NOMO-1 (cell line): ENCODE data around the gene TSSK2.

Experiments used
- DNase-seq, 2 experiments: peaks; one replicate each; lab custom pipeline; 2025; ENCODE audit not compliant: unreplicated experiment in 2 of 2; lab: John Stamatoyannopoulos, UW

The TSSK2 gene

DNA sequence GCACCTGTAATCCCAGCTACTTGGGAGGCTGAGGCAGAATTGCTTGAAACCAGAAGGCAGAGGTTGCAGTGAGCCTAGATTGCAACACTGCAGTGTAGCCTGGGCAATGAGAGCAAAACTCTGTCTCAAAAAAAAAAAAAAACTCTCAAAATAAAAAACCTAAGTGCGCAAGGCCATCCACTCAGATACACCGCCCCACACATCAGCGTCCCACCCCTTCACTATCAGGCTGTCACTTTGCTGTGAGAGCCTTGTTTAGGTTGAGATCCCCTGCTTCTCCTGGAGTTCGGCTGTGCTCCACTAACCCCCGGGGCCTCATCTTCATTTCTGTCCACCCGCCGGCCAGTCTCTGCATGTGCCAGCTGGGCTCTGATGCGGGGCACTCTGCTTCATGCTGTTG is 35.3 kb downstream of the TSSK2 start:
- DNase-seq, result no peak

DNA sequence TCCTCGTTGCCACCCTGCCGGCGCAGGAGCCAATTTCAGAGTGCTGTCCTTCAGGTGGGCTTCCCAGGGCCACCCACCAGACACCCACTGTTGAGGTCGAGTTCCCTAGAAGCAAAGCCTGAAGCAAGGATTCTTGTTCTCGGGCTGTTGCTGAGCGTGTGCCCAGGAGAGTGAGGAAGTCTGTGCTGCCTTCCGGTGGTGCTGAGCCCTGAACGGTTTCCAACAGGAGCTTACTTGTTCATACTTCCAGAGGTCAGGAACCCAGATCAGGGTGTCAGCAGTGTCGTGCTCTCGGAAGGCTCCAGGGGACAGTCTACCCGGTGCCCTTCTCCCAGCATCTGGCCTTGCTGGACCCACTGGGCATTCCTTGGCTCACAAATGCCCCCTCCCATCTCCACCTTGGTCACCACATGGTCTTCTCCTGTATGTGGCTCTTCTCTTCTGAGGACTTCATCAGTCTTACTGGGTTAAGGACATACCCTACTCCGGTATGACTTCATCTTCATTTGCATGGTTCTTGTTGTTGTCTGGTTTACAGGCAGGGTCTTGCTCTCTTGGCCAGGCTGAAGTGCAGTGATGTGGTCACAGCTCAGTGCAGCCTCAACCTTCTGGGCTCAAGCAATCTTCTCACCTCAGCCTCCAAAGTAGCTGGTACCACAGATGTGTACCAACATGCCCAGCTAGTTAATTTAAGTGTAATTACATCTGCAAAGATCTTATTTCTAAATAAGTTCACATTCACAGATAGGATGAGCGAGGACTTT is 36.2 kb downstream of the TSSK2 start:
- DNase-seq, result no peak

DNA sequence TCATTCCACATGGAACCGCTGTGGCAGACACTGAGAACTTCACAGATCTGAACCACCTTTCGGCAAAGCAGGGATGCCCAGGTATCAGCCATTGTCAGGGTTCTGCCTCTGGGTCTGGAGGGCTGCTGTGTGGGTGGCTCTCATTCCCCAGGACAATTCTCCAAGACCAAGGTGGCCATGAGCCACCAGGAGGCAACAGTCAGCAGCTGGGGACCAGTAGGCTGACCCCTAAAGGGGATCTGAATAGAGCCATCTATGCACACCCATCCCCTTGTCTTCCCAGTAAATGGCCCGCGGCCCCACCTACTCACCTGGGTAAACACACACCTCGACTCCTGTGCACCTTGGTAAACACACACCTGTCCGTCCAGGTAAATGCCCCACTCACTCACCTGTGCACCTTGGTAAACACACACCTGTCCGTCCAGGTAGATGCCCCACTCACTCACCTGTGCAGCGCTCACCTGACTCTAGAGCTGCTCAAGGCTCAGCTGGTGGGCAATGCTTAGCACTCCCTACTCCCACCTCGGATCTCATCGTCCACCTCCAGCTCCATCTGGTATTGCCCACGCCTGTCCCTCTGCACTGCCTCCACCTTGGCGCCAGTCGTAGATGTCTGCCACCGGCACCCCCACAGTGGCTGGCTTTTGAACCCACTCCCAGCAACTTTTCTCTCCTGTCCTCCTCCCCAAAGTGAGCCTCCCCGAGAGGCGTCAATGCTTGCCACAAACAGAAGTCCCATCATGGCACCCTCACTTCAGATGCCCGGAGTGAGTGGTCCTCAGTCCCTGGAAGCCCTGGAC is 37.2 kb downstream of the TSSK2 start:
- DNase-seq, result no peak

DNA sequence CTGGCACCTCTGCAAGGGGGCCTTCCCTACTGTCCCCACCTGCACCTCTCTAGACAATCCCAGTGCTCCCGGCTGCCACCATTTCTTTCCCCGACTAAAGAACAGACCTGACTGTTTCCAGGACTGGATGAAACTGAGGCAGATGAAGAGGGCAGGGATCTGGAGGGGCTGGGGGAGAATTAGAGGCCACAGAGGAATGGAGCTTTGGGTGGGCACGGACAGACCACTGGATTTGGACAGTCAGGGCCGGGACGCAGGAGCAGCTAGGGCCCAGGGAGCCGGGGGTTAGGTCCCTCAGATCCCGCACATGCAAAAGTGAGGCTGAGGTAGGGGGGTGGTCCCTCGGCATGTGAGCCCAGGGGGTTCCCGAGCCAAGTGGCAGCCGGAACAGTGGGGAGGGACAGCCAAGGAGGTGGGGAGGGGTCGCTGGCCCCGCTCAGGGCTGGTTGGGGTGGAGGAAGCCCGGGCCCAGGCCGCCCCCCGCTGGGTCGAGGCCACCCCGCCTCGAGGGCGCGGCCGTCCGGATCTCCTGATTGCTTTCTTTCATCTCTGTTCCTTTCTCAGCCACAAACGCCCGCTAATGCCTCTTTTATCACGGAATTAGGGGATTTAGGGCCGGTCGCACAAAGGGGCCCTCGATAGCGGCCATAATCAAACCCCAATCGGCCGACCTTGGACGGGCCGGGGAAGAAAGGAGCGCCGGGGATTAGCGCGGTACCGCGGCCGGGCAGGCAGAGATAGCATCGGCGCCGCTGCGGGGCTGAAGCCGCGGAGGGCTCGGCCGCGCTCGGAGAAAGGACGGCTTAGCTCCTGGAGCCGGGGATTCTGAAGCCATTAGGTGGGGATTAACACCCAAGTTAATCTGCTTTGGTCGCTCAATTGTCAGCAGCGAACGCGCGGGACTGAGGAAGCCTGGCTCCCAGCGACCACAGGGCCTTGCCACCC is 38.2 kb downstream of the TSSK2 start:
- DNase-seq, result no peak

DNA sequence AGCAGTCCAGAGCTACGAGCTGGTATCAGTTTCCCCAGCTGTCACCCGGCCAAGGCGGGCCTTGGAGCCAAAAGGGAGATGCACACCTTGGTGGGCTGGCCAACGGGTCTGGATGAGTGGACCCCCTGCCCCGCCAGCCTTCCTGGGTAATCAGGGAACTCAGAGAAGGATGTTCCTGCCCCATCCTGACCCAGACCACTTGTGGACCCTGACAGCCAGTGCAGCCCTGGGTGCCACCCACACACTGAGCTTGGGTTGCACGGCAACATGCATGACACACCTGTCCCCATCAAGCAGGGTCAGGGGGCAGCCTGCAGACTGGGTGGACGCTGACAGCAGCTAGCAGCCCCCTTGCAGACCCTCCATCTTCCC is 38.8 kb downstream of the TSSK2 start:
- DNase-seq, result no peak

DNA sequence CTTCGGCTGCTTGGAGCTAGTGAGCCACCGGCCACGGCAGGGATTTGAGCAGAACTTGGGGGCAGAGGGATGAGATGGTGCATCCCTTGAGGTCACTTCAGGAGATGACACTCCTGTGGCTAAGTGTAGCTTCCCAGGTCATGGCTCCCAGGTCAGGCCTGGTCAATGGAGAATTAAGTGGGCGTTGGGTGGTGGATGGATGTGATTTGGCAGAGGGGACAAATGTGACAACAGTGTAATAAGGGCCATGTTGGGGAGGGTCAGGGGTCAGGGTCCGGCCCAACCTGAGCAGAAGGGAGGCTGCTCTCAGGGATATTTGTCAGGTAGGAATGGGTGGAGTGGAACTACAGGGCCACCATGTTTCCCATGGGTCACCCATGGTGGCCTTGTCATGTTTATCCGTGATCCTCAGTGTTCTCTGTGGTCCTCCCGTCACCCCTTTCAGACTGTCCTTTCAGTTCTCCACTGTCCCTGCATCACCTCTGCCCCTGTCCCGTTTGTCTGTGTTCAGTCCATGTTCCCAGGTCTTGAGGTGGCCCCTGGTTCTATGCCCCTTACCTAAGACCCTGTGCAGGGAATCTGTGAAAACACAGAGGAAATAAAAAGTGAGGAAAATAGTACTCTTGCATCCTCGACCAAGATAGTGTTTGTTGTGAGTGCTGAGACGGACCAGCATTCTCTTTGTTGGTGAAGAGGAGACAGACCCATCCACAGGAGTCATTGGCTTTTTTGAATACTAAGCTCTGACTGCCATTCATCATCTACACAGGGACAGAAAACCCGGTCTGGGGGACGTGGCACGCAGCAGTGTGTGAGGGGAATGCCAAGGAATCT is 41.3 kb downstream of the TSSK2 start:
- DNase-seq, result no peak

DNA sequence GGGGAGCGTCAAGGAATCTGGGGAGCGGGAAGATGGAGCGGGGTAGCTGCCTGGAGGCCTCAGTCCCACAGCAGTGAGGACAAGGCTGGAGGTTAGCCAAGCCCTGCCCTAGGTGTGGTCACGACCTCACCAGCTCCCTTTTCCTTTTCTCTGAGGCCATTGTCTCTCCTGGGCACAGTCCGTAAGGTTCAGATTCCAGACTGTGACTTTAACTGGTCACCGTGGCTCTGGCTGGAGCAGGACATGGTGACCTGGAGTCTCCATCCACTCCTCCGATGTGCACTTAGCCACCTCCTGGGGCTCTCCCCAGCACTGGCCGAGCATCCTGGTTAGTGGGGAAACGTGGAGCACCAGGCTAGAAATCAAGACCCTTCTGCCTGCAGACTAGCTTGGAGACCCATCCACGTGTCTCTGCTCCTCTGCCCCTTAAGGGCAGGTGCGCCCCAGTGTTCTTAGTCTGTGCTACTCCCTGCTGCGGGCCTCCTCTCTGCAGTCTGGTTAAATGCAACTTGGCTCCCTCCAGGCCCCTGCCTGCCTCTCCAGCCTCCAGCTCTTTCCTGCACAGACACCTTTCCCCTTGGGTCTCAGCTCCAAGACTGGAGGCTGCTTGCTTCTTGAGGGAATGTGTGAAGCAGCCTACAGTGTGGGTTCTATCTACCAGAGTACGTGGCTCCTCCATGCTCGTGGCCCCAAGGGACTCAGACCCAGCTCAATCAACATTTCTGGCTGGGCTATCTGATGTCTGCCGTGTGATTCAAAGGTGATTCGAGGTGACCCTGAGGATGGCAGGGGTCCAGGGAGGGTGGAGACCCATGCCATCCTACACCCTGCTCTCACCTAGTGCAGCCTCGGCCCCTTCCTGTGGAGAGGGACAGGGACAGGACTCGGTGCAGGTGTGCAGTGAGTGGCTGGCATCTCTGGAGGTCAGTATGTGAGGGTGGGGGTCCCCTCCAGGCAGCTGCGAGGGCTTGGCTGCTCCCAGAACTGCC is 42.2 kb downstream of the TSSK2 start:
- no peak for DNase-seq

DNA sequence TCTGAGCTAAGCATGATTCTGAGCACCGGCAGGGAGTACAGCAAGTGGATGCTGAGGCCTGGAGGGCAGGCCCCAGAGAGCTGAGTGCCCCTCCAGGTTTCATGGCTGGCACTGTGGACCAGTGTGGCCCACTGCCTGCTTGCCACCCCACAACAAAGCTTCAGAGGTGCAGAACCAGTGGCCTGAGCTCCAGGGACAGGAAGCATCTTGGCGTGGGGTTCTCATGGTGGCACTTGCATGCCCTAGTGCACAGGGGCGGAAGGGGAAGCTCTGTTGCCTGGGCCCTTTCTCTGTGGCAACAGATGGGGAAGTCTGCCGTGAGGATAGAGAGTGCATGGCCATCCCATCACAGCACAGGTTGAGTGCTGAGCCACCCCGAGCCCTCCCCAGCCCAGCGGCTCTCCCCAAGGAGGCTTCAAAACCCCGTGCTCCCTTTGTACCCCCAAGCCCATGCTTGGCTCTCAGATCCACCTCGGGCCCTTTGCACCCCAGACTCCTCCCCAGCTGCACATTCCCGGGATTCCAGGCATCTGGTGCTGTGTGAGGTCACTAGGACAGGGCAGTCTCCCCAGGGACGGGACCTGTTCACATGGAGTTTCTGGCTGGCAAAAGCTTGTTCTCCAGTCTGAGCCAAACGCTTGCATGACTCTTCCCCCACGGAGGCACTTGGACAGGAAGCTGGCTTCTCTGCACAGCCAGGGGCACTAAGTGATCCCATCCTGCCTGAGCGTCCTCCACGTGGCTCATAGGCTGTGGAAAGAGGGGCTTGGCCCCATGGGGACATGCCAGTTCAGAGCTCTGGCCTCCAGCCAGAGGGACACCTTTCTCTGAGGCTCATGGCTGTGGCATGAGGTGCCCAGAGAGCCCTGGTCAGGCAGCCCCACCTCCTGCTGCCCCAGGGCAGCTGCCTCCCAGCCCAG is 43.3 kb downstream of the TSSK2 start:
- DNase-seq, result peak; percentile 43 to 68

DNA sequence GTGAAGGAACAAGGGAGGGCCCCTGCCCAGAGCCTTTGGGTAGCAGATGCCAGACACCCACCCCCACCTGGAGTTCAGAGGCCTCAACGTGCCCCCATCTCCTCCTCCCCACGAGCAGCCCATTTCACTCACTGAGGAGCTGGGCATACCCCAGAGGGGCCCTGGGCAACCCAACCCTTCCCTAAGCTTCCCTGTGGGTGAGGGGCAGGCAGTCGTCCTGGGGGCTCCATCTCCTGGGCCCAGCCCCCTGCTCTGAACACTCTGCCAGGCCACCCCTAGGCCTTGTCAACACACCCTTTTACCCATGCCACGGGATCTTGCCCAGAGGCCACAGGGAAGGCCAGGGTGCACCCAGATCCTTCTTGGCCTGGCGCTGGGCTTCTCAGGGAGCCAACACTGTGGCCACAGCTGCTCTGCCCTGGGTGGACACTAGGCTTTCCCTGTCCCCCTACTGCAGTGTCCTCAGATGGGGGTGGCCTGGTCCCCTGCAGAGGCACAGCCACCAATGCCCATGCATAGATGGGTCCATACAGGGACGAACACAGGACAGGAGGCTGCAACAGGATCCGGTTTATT is 44.0 kb downstream of the TSSK2 start:
- no peak for DNase-seq

DNA sequence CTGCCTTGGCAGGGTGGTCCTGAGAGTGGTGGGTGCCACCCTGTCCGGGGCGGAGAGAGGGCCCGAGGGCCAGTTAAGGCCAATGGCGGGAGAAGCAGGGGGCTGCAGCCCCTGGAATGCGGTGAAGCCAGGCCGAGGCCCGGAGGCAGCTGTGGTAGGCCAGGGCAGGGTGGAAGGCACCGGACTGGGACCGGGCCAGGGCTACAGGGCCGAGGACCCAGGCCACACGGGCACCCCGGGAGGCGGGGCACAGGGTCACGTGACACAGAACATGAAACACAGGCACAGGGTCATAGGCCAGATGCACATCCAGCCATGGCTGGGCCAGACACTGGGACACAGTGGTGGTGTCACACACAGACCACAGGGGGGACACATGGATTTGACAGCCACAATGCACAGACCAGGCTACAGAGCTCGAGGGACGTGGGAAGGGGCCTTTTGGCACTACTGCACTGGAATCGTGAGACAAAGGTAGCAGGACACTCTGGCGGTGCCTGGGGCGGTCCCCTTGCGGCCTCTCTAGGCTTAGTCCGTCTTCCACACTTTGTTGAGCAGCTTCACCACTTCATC is 44.6 kb downstream of the TSSK2 start:
- DNase-seq, result no peak

DNA sequence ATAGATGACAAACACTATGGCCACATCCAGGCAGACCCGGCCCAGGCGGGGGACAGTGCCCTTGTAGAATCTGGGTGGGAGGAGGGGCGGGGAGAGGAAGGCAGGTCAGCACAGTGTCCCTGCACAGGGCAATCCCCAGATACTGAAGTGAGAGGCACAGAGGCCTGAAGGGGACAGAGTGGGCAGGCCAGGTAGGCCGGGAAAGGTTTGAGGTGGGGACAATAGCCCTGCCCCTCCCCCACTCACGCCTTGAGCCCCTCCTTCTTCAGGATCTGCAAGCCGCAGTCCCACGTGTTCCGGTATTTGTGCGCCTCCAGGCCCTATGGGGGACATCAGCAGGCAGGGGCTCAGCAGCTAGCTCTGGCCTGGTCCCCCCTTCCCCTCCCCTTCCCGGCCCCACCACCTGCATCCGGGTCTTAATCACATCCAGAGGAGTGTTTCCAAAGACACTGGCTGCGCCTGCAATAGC is 45.1 kb downstream of the TSSK2 start:
- DNase-seq, result no peak

DNA sequence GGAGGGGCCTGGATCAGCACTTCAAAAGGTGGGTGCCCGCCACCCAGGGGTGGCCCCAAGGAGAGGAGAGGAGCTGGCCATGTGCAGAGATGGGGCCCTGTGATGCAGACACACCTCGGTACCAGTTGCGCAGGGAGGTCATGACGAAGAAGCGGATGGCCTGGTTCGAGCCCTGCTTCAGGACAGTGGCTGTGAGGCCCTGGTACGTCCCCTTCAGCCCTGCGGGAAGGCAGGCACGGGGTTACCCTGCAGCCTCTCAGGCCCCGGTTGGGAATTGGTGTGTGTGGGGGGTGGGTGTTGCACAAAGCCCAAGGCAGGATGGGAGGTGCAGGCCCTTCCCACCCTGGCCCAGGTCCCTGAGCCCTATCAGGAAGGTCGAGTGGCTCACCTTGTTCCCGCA is 45.6 kb downstream of the TSSK2 start:
- DNase-seq, result no peak

DNA sequence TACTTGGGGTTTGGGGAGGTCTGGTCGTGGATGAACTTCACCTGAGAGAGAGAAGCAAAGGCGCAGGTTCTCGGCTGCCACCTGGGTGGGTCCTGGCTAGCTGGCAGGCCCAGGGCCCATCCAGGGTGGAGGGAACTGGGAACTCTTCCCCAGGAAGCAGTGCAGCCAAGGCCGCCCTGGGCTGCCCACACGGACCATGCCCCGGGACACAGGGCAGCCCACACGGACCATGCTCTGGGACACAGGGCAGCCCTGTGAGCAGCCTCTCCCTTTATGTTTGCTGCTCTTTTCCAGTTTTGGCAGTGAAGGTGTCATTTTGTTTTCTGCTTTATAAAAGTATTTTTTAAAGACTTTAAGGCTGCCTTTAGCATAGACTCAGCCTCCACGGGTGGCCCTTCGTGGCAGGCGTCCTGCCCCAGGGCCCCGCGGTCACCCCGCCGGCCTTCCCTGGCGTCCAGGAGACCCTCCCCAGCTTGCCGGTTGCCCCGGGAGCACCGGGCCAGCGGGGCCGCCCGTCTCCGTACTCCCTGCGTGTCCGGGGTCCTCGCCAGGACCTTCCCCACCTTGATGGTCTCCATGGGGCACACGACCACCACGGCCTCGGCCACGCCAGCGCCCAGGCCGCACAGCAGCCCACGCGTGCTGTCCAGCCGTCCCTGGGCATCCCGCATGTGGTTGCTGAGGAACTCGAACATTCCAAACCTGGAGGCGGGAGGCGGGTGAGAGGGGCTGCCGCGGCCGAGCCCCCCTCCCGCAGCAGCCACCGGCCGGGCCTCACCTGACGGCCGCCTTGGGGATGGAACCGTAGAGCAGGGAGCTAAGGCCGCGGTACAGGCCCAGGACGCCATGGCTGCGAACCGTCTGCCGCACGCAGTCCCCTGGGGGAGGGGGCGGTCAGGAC is 46.3 kb downstream of the TSSK2 start:
- DNase-seq, result no peak

DNA sequence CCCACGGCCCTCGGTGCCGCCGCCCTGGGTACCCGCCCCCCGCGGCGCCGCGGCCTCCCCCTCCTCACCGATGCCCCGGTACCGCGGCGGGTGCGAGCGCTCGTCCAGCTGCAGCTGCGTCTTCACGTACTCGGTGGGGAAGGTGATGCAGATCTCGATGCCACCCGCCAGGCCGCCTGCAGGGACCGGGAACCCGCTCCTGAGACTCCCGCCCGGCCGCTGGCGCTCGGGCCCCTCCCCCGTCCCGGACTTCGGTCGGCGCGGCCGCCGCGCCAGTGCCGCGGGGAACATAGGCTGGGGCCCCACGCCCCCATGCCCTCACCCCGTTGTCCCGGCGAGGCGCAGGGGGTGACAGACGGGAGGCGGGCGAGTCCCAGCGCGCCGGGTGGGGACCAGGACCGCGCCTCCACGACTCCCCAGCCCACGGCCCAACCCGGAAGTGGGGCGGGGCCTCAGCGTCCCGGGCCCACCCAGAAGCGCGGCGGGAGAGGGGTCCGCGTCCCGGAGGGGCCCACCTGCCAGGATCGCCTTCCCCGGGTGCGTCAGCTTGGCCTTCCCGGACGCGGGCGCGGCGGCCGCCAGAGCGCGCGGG is 47.1 kb downstream of the TSSK2 start:
- DNase-seq, result no peak

DNA sequence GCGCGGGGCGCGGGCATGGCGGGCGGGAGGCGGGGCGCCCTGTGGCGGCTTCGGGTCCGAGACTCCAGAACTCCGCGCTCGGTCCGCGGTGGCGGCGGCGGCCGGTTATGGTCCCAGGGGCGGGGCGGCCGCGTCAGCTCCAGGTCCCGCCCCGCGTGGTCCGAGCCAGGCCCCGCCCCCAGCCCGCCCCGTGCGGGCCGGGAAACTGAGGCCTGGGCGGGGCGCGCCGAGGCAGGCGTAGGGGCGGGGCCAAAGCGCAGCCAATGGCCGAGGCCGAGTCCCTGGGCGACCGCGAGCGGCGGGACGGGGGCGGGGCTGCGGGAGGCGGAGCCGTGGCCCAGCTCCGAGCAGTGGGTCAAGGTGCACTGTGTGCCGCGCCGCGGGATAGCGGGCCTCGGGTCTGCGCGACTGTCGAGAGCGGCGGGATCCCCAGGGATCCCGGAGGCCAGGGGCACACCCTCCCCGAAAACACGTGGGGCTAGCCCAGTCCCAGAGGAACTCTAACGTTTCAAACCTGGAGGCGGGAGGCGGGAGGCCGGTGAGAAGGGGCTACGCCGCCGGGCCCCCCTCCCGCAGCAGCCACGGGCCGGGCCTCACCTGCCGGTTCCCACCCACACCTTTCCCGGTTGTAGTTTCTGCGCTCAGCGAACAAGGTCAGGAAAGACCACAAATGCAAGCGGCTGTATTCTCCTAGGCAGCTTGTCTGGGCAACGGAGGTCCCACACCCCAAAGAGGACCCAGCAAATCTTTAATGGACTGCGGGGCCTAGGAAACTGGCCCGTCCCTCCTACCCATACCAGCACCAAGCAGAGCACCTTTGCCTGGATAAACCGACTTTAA is 47.8 kb downstream of the TSSK2 start, which contains the start of gene SLC25A1:
TSS of gene SLC25A1 (minus strand) at position 80 of the 840 bp plus-strand sequence. CDS start at position 17, 63 bp downstream.
- DNase-seq, result peak; percentile 75 to 81
